DOHH2 (cell line): ENCODE results near the gene VIPAS39.
A peak's percentile ranks its signal among the peaks of the same experiment; 100 is the strongest.

Experiments
- H3F3A ChIP-seq: fragments of 200-600 bp; sonication (generic), shearing (Covaris generic); 2 replicates; pipeline ENCODE4 v1.6.0; 2016; ENCODE audit warnings: antibody characterized with exemption, mild to moderate bottlenecking; ENCODE audit not compliant: control insufficient read depth, insufficient read depth
- H3K27ac ChIP-seq: fragments of 200-600 bp; sonication (generic); 2 replicates; pipeline ENCODE4 v1.5.1; 2014; ENCODE audit warnings: low read depth, mild to moderate bottlenecking, low read length, moderate library complexity
- H3K27me3 ChIP-seq: fragments of 200-600 bp; sonication (generic); 2 replicates; pipeline ENCODE4 v1.6.1; 2014; ENCODE audit warnings: mild to moderate bottlenecking, low read length, mixed read lengths; ENCODE audit not compliant: control insufficient read depth
- H3K36me3 ChIP-seq: fragments of 200-600 bp; sonication (generic); 2 replicates; pipeline ENCODE4 v1.6.1; 2014; ENCODE audit warnings: mild to moderate bottlenecking, low read length, moderate library complexity, mixed read lengths; ENCODE audit not compliant: control insufficient read depth
- H3K4me1 ChIP-seq: fragments of 200-600 bp; sonication (generic); 2 replicates; pipeline ENCODE4 v1.6.1; 2014; ENCODE audit warnings: mild to moderate bottlenecking, low read length, mixed read lengths; ENCODE audit not compliant: control insufficient read depth
- H3K4me2 ChIP-seq: fragments of 200-600 bp; sonication (generic); 2 replicates; pipeline ENCODE4 v1.6.0; 2014; ENCODE audit warnings: mild to moderate bottlenecking, low read length, moderate library complexity
- H3K4me3 ChIP-seq: fragments of 200-600 bp; sonication (generic); 2 replicates; pipeline ENCODE4 v1.5.1; 2014; ENCODE audit warnings: mild to moderate bottlenecking, low read length, mixed read lengths
- H3K79me2 ChIP-seq: fragments of 200-600 bp; sonication (generic); 2 replicates; pipeline ENCODE4 v1.6.1; 2014; ENCODE audit warnings: mild to moderate bottlenecking, low read length, mixed read lengths; ENCODE audit not compliant: control insufficient read depth
- H3K9me2 ChIP-seq: fragments of 200-600 bp; sonication (generic); replicated peaks from 2 replicates; pipeline ENCODE4 v1.6.1; 2014; ENCODE audit warnings: mild to moderate bottlenecking, low read length, mixed read lengths; ENCODE audit not compliant: control insufficient read depth
- H3K9me3 ChIP-seq: fragments of 200-600 bp; sonication (generic); 2 replicates; pipeline ENCODE4 v1.6.1; 2014; ENCODE audit warnings: antibody characterized with exemption, low read length, mixed read lengths; ENCODE audit not compliant: control insufficient read depth, insufficient read depth
- H4K20me1 ChIP-seq: fragments of 200-600 bp; sonication (generic); 2 replicates; pipeline ENCODE4 v1.6.0; 2014; ENCODE audit warnings: low read depth, mild to moderate bottlenecking, antibody characterized with exemption, low read length, moderate library complexity; ENCODE audit not compliant: control insufficient read depth, insufficient read depth
- EZH2phosphoT487 ChIP-seq: fragments of 200-600 bp; sonication (generic); IDR thresholded peaks from 2 replicates; pipeline ENCODE4 v1.6.1; 2017; ENCODE audit warnings: borderline replicate concordance, mild to moderate bottlenecking, antibody characterized with exemption, low read length, moderate library complexity, mixed read lengths
- TF ChIP-seq, protein P1 (sequence below): fragments of 200-600 bp; sonication (generic); IDR thresholded peaks from one replicate; pipeline ENCODE4 v1.5.1; 2014; ENCODE audit warnings: antibody characterized with exemption, mild to moderate bottlenecking, low read depth, low read length; ENCODE audit not compliant: poor library complexity, severe bottlenecking

VIPAS39 gene

DNA sequence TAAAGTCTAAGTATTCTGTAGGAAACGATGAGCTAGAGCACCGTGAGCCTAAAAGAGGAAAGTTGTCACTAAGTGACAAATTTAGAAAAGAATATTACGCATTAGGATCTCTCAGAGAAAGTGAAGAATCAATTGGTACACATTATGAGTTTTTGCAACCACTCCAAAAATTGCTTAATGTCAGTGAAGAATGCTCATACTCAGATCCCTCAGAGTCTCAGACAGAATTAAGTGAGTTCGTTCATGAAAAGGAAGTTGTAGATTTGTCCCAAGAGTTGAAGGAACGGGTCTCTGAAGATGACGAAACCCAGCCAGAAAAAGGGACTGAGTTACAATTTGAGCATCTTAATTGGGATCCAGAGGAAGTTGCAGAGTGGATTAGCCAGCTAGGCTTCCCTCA, 78.7 kb downstream of the VIPAS39 start:
- Histone ChIP-seq H3K4me2 (no peak overlapping the region), H3K9me2 (no peaks in the 10 kb centered on the region), H3K4me3 (no peak overlapping the region), H3K4me1 (peaks cover 27% of the 10 kb centered on the region), H3K9me3 (no peaks in the 10 kb centered on the region), H3F3A (peaks cover 15% of the 10 kb centered on the region), H3K27ac (no peak overlapping the region), H4K20me1 (no peaks in the 10 kb centered on the region), H3K36me3 (peaks cover 31% of the 10 kb centered on the region), H3K79me2 (peaks cover 32% of the 10 kb centered on the region), H3K27me3 (no peaks in the 10 kb centered on the region)
- no peak for TF ChIP-seq EZH2phosphoT487
- TF ChIP-seq, protein P1, sequence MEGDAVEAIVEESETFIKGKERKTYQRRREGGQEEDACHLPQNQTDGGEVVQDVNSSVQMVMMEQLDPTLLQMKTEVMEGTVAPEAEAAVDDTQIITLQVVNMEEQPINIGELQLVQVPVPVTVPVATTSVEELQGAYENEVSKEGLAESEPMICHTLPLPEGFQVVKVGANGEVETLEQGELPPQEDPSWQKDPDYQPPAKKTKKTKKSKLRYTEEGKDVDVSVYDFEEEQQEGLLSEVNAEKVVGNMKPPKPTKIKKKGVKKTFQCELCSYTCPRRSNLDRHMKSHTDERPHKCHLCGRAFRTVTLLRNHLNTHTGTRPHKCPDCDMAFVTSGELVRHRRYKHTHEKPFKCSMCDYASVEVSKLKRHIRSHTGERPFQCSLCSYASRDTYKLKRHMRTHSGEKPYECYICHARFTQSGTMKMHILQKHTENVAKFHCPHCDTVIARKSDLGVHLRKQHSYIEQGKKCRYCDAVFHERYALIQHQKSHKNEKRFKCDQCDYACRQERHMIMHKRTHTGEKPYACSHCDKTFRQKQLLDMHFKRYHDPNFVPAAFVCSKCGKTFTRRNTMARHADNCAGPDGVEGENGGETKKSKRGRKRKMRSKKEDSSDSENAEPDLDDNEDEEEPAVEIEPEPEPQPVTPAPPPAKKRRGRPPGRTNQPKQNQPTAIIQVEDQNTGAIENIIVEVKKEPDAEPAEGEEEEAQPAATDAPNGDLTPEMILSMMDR = no peak

GRCh38 chr14:77377502-77377844, 79.9 kb downstream of the VIPAS39 start:
- Histone ChIP-seq H3K79me2 (peaks cover 40% of the 10 kb centered on the region), H4K20me1 (no peaks in the 10 kb centered on the region), H3K36me3 (peaks cover 38% of the 10 kb centered on the region), H3K9me2 (no peaks in the 10 kb centered on the region), H3F3A (peaks cover 25% of the 10 kb centered on the region), H3K27ac (0 out of 2 replicates have a peak overlapping the region, but pooled peaks have one; percentile 99), H3K4me3 (peak overlapping the region; percentile 99), H3K9me3 (no peaks in the 10 kb centered on the region), H3K4me2 (peak overlapping the region; percentile 80), H3K4me1 (peaks cover 37% of the 10 kb centered on the region), H3K27me3 (no peaks in the 10 kb centered on the region)
- TF ChIP-seq, protein P1 = no peak
- no peak for TF ChIP-seq EZH2phosphoT487

GRCh38 chr14:77376771-77377501, 80.5 kb downstream of the VIPAS39 start, which contains the start of the genes SAMD15 and TMED8:
SAMD15 (plus strand) TSS chr14:77377379; CDS start chr14:77377419, 40 bp downstream.
TMED8 (minus strand) TSS chr14:77377094; CDS start chr14:77377053, 41 bp downstream.
- no peaks in the 10 kb centered on the region for H3K9me3 ChIP-seq
- H3K27me3 ChIP-seq = no peaks in the 10 kb centered on the region
- H3K4me3 ChIP-seq = peak within 1 kb of the TSS; percentile 99
- H3K4me1 ChIP-seq = peaks cover 43% of the 10 kb centered on the region
- H3K9me2 ChIP-seq = no peaks in the 10 kb centered on the region
- H3K79me2 ChIP-seq = peaks cover 42% of the 10 kb centered on the region
- H3K4me2 ChIP-seq = peak within 1 kb of the TSS; percentile 80
- H3K27ac ChIP-seq = peak within 1 kb of the TSS; percentile 99
- peaks cover 39% of the 10 kb centered on the region for H3K36me3 ChIP-seq
- peaks cover 30% of the 10 kb centered on the region for H3F3A ChIP-seq
- H4K20me1 ChIP-seq = no peaks in the 10 kb centered on the region
- TF ChIP-seq EZH2phosphoT487 = no peak
- TF ChIP-seq, protein P1 = no peak
